Mesothelial cell of epicardium (in vitro differentiated cells): Measurements from ENCODE around the gene ZNF391. TPM values are rescaled to one million over a fixed set of nuclear protein-coding genes. Genes with fewer than 3 reads are reported as not detected.
A peak's percentile ranks its signal among the peaks of the same experiment; 100 is the strongest.

Source experiments
- DNase-seq, 2 experiments: peaks; one replicate each; pipeline ENCODE4 v3.0.0; 2021; ENCODE audit warnings: low spot score in 2 of 2; ENCODE audit not compliant: unreplicated experiment in 2 of 2
- H3K27ac Mint-ChIP-seq: 2 replicates; pipeline ENCODE4 v1.8.0; 2021; ENCODE audit warnings: mixed read lengths
- H3K27me3 Mint-ChIP-seq: 2 replicates; pipeline ENCODE4 v1.8.0; 2021; ENCODE audit warnings: low read depth, mixed read lengths
- H3K36me3 Mint-ChIP-seq: 2 replicates; pipeline ENCODE4 v1.8.0; 2021; ENCODE audit warnings: mixed read lengths
- H3K4me1 Mint-ChIP-seq: 2 replicates; pipeline ENCODE4 v1.8.0; 2021; ENCODE audit warnings: mixed read lengths
- H3K4me3 Mint-ChIP-seq: 2 replicates; pipeline ENCODE4 v1.8.0; 2021; ENCODE audit warnings: mild to moderate bottlenecking, moderate library complexity, mixed read lengths
- H3K9me3 Mint-ChIP-seq: 2 replicates; pipeline ENCODE4 v1.8.0; 2021; ENCODE audit warnings: mixed read lengths
- CTCF ChIP-seq: fragments of 200-600 bp; sonication (generic); IDR thresholded peaks from one replicate; pipeline ENCODE4 v1.5.0; 2021; ENCODE audit warnings: antibody characterized with exemption; ENCODE audit not compliant: unreplicated experiment
- total RNA-seq: library from RNA; stranded (reverse); gene quantifications from 3 replicates; pipeline ENCODE4 v1.2.1, GENCODE V29; 2021

Gene ZNF391
- 10.3 to 11.1 TPM (median 10.8 TPM) in 3 replicates for total RNA-seq

GRCh38 chr6:27388293-27389197 is at the start of gene ZNF391:
Gene ZNF391, plus strand, starts transcription at chr6:27388759. Its CDS starts 11,612 bp downstream, at chr6:27400371.
- H3K27ac Mint-ChIP-seq = peak within 1 kb of the TSS; percentile 94
- H3K36me3 Mint-ChIP-seq = peaks cover 10% of the 10 kb centered on the region
- TF ChIP-seq CTCF = no peak
- peaks cover 6% of the 10 kb centered on the region for H3K9me3 Mint-ChIP-seq
- H3K27me3 Mint-ChIP-seq = peaks cover 2% of the 10 kb centered on the region
- peaks cover 16% of the 10 kb centered on the region for H3K4me1 Mint-ChIP-seq
- DNase-seq = peak; percentile 57 to 81
- H3K4me3 Mint-ChIP-seq = peak within 1 kb of the TSS; percentile 85

DNA sequence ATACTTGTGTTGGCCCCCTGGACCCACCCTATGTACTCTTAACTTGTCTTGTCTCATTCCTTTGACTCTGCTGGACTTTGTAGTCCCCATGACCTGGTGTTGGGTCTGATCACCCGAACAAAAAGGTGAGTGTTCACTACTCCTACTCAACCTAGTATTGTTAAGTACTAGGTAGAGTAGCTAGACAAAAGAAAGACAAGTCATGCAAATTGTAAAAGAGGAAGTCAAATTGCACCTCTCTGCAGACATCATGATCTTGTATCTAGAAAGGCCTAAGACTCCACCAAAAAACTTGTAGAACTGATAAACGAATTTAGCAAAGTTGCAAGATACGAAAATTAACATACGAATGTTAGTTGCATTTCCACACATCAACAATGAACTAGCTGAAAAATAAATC is 35.7 kb upstream of the ZNF391 start:
- Mint-ChIP-seq H3K4me1 (no peaks in the 10 kb centered on the region), H3K27me3 (no peaks in the 10 kb centered on the region), H3K9me3 (peaks cover 67% of the 10 kb centered on the region), H3K27ac (no peak overlapping the region), H3K36me3 (peaks cover 19% of the 10 kb centered on the region), H3K4me3 (no peak overlapping the region)
- no peak for DNase-seq
- TF ChIP-seq CTCF = no peak

GRCh38 chr6:27358786-27359185 is 29.8 kb upstream of the ZNF391 start:
- H3K27ac Mint-ChIP-seq = no peak overlapping the region
- H3K4me3 Mint-ChIP-seq = no peak overlapping the region
- H3K27me3 Mint-ChIP-seq = no peaks in the 10 kb centered on the region
- peaks cover 77% of the 10 kb centered on the region for H3K9me3 Mint-ChIP-seq
- H3K36me3 Mint-ChIP-seq = peaks cover 63% of the 10 kb centered on the region
- H3K4me1 Mint-ChIP-seq = no peaks in the 10 kb centered on the region
- no peak for TF ChIP-seq CTCF
- no peak for DNase-seq

GRCh38 chr6:27359231-27359630 is 29.3 kb upstream of the ZNF391 start:
- H3K4me3 Mint-ChIP-seq = no peak overlapping the region
- H3K36me3 Mint-ChIP-seq = peaks cover 60% of the 10 kb centered on the region
- peaks cover 72% of the 10 kb centered on the region for H3K9me3 Mint-ChIP-seq
- TF ChIP-seq CTCF = no peak
- DNase-seq = no peak
- H3K4me1 Mint-ChIP-seq = no peaks in the 10 kb centered on the region
- no peaks in the 10 kb centered on the region for H3K27me3 Mint-ChIP-seq
- H3K27ac Mint-ChIP-seq = no peak overlapping the region

DNA sequence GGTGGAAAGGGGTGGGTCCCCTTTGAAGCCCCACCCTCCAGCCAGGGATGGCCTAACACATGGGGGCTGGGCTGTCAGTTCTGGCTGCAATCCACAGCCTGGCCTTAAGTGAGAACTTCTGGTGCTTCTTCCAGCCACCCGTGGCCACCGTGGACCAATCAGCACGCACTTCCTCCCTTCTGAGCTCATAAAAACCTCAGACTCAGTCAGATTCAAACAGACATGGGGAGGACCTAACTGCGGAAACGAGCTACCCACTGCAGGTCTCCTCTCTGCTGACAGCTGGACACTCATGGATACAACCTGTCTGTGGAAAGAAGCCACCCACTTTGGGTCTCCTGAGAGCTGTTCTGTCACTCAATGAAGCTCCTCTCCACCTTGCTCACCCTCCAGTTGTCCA is 20.4 kb upstream of the ZNF391 start:
- H3K27me3 Mint-ChIP-seq = no peaks in the 10 kb centered on the region
- no peak for TF ChIP-seq CTCF
- H3K27ac Mint-ChIP-seq = no peak overlapping the region

More for the DNA sequence above, 20.4 kb upstream of the ZNF391 start:
- no peaks in the 10 kb centered on the region for H3K4me1 Mint-ChIP-seq
- peaks cover 3% of the 10 kb centered on the region for H3K9me3 Mint-ChIP-seq
- DNase-seq = no peak
- H3K36me3 Mint-ChIP-seq = peaks cover 27% of the 10 kb centered on the region
- H3K4me3 Mint-ChIP-seq = no peak overlapping the region
